Fibroblast of peridontal ligament (primary cell): ENCODE data around the gene PGS1.

Source experiments
- DNase-seq: peaks from one replicate; pipeline ENCODE4 v3.0.0-alpha.2; 2010; ENCODE audit errors: extremely low read depth

PGS1 gene

DNA sequence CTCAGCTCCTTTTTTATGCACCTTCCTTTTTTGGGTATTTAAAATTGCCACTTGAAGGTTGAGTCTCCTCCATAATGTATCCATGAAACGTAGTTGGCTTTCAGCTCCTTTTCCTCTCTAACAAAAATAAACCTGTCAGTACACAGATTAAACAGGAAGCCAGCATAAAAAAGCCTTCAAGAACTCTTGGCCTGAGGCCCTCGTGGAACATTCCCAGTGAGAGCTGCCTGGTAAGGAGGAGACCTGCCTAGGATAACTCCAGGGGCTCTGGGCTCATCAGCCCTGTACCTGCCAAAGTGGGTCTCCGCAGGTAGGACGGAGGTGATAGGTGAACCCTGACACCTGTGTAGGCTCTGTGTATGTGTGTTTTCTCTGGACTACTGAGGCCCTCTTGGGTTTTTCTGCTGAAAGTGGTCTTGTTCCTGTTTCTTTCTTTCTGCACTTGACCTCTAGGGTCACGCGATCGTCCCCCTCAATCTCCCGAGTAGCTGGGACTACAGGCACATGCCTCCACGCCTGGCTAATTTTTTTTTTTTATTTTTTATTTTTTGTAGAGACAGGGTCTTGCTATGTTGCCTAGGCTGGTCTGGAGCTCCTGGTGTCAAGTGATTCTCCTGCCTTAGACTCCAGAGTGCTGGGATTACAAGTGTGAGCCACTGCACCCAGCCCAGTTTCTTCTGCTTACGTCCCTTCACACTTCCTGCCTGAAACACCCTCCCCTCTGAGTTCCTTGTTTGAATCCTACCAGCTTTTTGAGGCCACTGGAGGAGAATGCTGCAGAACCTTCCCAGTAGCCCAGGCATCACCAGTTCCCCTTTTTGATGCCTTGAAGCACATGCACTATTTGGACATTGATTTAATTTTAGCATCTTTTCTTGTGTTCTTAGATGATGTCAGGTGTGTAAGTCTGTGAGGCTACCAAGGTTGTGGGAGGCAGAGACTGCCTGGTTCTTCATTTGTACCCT is 9.8 kb downstream of the PGS1 start:
- DNase-seq, result peak; percentile 49

DNA sequence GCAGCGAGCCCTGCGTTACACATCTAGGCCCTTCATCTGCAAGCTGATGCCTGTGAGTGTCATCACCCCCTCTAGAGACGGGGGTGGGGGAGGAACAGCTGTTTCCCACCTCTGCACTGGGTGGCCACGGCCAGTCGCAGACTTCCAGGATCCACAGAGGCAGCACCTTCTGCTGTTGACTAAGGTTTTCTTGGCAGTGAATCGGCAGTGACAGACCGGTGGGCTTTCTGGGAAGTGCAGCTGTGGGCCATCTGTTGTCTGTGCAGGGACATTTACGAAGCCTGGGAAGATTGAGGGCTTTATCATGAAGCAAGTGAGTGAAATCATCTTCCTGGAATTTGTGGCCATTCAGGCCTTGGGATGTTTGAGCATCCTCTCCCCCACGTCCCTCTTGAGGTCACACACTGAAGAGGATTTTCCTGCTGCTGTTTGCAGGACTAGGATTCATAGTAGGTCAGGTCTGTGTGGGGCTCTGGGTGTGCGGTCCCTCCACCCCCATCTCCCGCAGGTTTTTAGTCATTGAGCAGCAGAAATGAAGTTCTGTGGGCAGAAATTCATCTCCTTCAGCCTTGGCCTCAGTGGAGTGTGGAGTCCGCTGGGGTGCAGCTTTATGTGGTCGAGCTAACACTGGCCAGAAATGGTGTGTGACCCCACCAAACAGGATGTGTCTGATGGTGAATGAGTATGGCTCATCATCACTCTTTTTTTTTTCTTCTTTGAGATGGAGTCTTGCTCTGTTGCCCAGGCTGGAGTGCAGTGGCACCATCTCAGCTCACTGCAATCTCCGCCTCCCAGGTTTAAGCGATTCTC is 12.0 kb downstream of the PGS1 start:
- DNase-seq, result peak; percentile 93

DNA sequence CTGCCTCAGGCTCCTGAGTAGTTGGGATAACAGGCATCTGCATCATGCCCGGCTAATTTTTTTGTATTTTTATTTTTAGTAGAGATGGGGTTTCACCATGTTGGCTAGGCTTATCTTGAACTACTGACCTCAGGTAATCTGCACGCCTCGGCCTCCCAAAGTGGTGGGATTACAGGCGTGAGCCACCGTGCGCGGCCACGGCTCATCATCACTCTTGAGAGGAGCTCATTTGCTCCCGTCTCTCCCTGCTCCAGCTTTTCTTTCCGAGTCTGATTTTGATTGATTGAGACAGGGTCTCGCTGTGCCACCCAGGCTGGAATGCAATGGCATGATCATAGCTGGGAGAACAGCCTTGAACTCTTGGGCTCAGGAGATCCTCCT is 12.6 kb downstream of the PGS1 start:
- DNase-seq, result no peak

DNA sequence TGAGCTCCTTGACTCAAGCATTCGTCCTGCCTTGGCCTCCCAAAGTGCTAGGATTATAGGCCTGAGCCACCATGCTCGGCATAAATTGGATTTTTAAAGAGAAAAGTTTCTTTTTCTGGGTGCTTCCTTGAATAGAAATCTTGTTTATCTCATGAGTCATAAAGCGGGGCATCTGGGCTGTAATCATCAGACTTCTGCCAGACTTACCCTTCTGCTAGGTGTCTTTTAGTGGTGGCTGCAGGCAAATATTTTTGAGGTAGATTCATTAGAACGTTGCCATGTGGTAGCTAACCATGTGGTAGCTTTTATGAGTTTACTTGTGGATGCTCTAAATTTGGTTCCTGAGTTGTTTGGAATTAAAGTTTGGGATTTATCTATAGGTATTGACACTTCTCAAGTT is 13.4 kb downstream of the PGS1 start:
- peak; percentile 44 for DNase-seq

DNA sequence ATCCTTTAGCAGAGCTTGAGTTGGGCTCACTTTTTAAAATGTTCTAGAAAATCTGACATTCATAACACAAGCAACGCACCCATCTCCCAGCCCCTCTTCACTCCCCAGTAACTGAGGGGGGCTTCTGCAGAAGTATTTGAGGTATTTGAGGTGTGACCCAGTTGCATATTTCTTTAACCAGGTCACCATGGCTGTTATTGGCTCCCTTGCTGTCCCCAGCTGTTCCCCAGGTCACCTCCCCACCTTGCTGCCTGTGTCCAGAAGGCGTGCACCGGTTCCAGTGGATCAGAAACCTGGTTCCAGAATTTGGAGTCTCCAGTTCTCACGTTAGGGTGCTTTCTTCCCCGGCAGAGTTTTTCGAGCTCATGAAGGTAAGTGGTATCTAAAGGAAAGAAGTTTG is 13.8 kb downstream of the PGS1 start:
- no peak for DNase-seq

DNA sequence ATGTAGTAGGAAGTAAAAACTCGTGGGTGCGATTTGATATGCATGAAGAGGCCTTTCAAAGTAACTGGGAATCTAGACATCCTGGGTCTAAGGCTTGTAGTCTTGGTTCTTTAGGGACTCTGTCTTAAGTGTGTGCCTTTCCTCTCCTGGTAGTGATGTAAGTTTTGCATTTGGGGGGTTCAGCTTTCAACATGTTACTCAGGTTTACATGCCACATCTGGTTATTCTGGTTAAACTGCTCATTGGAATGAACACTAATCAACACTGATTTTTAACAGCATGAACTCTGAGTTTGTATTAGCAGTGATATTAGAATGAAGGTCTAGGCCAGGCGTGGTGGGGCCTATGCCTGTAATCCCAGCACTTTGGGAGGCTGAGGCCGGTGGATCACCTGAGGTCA is 15.1 kb downstream of the PGS1 start:
- DNase-seq, result no peak

DNA sequence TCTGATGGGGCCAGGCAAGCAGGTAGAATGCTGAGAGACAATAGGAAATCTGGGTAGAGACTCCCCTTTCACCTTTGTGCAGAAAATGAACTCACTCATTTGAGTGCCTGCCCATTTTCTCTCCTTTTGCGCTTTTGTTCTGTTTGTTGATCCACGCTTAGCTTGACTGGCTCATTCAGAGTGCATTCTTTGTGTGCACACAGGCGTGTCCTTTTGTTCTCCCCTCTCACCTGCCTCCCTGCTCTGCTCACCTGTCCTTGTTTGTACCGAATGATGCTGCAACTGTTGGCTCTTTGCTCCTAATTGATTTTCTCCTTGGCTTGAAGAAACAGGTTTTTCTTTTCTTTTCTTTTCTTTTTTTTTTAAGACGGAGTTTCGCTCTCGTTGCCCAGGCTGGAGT is 15.8 kb downstream of the PGS1 start:
- no peak for DNase-seq

DNA sequence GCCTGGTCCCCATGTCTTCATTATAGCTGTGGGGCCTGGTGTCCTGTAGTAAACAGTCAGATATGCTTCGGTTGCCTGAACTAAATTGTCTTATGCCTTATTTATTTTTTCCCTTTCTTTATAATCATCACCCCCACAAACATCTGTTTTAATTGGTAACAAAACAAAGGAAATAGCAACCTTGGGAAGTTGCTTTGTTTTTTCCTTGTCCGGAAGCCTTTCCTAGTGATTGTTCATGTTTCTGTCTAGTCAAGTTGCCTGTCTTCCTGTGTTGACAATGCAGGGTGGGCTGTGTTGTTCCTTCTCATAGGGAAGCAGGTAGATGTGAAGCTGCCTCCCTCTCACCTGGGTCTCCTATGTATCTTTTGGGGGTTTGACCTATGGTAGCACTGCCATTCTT is 16.7 kb downstream of the PGS1 start:
- DNase-seq, result no peak

DNA sequence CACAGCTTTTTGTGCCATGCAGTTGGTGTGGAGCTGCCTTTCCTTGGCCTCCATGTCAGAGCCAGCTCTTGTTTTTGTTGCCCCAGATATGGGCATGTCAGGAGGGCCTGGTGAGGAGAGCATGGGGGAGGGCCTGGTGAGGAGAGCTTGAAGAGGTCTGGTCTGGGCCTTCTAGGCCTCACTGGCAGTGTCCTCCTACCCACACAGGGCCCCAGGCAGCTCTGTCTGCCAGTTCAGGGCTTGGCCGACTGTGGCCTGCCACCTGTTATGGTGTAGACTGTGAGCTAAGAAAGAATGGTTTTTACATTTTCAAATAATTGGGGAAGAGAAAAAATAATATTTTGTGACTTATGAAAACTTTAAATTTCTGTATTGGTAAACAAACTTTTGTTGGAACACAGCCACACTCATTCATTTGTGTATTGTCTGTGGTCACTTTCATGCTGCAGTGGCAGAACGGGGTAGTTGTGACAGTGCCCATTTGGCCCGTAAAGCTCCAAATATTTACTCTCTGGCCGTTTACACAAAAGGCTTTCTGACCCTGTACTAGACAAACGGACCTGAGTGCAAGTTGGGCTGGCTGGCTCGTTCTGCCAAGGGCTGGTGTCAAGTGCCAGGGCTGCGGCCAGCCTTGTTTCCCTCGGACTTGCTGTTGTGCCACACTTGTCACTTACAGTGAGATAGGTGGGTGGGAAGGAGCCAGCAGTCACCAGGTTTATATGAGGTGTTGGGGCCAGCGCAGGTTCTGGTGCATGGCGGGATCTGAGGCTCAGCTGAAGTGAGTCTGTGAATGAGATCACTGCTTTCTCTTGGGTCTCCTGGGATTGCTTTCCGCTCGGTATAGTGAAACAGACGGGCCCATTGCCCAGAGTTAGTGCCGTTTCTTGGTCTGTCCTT is 18.2 kb downstream of the PGS1 start:
- peak; percentile 36 for DNase-seq

DNA sequence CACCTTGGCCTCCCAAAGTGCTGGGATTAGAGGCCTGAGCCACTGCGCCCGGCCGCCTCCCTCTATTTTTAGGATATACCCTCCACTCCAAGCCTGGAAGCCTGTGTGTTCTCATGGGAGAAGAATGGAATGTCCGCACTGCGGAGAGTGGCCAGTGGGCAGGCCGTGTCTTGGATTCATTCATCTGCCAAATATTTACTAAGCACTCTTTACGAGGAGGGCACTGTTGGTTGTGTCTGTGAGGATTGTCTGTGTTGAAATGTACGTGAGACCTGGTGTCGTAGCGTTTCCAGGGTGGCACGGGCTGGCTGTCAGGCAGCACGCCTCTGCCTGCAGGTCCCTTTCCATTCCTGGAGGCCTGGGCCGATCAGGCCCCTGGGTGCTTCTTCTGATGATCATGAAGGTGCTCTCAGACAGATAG is 19.2 kb downstream of the PGS1 start:
- peak; percentile 81 for DNase-seq

DNA sequence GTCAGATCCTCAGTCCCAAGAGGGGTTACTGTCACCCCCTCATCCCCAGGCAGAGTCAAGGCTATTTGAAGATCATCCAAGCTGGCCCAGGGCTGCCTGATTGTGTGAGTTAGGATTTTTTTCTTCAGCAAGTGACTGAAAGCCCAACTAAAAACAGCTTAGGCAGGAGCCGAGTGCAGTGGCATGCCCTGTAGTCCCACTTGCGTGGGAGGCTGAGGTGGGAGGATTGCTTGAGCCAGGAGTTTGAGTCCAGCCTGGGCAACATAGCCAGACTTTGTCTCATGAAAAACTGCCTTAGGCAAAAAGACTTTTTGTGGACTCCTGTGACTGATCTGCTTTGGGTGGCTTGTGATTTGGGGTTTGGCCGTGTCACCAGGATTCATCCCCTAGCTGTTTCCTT is 19.9 kb downstream of the PGS1 start:
- no peak for DNase-seq

DNA sequence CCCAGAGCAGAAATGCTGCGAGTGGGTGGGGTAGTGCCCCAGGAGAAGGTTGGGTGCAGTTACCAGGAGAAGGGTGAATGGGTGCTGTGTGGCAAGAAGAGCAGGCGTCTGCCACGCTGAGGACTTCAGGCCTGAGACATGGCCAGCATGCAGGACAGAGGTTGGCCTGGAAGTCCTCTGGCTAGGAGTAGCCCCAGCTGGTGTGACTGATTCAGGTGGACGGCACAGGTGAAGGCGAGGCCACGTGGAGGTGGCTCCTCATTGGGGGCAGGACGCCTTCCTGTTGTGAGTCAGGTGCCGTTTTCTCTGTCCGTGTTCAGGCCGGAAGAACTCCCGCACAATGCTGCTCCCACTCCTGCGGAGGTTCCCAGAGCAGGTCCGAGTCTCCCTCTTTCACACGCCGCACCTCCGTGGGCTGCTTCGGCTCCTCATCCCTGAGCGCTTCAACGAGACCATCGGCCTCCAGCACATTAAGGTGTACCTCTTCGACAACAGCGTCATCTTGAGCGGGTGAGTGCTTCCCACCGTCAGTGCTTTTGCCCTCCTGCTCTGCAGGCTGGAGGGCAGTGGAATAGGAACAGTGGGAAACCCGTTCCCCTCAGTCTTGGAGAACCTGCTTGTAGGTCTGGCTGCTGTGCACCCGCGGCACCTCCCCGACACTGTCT is 20.7 kb downstream of the PGS1 start:
- DNase-seq, result no peak

DNA sequence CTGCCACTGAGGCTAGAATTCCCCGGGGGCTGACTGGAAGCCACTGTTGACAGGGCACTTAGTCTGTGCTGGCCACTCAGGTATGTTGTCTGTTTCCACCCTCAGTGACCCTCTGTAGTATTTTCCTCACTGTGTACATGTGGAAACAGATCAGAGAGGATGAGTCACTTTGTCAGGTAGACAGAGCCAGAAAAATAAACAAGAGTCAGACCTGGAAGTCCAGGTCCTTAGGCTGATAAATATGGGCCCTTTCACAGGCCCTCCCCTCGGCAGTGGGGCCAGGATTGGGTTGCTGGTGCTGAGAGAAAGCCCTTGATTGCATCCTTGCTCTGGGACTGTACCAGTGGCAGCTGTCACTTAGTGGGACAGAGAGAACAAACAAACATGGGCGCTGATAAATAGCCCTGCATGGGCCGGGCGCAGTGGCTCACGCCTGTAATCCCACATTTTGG is 21.3 kb downstream of the PGS1 start:
- no peak for DNase-seq

DNA sequence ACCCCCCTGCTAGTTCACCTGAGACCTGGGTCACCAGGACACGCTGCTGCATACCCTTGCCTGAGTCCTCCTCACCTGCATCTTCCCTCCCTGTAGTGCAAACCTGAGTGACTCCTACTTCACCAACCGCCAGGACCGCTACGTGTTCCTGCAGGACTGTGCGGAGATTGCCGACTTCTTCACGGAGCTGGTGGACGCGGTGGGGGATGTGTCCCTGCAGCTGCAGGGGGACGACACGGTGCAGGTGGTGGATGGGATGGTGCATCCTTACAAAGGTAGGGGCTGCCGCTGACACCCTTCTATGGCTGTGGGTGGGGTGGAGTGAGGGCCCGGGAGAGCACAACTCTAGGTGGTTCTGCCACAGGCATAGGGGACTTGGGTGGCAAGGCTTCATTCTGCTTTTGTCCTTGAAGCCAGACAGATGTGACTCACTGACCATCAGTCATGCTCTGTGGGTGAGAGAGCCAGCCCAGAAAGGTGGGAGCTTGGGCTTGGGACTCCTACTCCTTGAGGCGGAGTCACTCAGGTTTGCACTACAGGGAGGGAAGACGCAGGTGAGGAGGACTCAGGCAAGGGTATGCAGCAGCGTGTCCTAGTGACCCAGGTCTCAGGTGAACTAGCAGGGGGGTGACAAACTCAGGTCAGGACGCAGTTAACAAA is 22.3 kb downstream of the PGS1 start:
- no peak for DNase-seq

DNA sequence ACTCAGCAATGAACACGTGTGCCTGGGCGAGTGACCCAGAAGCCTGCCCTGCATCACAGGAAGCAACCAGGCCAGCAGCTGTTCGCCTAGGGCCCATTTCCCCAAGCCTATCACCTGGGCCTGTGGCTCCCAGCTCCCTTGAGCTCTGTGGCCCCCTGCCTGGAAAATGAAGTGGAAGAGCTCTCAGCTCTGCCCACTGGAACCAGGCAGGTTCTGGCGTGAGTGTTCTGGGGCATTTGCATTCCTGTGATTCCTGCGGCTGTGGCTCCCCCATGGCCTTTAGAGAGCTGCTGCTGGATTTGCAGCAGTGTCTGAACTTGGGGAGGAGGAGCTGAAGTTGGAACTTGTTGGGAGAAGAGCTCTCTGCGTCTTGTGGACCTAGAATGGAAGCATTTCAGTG is 22.8 kb downstream of the PGS1 start:
- DNase-seq, result peak; percentile 47

DNA sequence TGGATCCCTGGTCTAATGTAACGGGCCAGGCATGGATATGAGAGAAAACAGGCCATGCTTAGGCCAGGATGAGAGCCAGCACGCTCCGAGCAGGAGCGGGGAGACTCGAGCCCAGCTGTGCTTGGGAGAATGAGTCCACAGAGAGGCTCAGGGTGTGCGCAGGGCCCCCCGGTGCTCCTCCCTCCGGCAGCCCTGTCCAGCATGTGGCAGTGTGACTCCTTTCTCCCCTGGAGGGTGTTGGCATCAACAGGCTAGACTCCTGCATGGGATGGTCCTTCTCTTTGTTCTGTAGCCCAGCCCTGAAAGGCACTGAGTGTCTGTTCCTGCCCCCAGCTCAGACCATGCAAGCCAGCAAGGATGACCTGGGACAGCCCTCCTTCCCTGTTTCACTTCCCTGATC is 23.4 kb downstream of the PGS1 start:
- DNase-seq, result no peak

DNA sequence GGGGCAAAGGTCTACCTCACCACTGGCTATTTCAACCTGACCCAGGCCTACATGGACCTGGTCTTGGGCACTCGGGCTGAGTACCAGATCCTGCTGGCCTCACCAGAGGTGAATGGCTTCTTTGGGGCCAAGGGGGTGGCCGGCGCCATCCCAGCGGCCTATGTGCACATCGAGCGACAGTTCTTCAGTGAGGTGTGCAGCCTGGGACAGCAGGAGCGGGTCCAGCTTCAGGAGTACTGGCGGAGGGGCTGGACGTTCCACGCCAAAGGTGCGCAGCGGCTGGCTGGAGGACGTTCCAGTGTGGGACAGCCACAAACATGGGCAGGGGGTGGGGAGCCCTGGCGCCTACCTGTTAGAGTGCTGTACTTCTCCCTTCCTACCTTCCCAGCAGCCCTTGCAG is 25.4 kb downstream of the PGS1 start:
- DNase-seq, result no peak

DNA sequence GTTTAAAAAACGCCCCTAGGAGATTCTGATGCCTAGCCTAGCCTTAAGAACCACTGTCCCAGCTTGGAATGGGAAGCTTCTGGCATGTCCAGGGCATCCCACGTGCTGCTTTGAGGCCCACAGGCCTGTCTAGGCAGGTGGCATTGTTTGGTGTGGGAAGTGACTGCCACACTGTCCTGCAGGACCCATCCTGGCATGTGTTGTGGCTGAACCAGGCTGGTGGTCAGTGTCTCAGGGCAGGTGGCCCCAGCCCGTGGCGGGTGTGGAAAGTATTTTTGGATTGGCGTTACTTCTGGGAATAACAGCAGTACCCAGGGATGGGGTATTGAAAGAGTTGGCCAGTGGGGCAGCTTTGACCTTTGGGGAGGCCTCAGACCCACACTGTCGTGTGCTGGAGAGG is 27.9 kb downstream of the PGS1 start:
- DNase-seq, result no peak

DNA sequence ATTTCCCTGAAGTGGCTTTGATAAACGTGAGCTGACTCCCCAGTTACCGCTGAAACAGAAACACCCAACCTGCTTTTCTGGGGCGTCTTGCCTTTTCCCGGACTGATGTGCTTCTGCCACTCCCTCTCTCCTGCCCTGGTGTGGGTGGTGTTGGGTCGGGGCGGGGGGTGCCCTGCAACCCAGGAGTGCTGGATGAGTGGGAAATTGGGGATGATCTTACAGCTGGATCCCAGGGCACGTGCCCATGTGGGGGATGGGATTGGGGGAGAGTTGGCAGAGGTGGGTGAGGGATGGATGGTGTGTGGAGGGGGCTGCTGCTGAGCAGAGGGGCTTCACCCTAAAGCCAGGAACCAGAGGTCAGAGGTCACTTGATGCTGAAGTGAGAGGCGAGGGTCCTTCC is 28.5 kb downstream of the PGS1 start:
- no peak for DNase-seq

DNA sequence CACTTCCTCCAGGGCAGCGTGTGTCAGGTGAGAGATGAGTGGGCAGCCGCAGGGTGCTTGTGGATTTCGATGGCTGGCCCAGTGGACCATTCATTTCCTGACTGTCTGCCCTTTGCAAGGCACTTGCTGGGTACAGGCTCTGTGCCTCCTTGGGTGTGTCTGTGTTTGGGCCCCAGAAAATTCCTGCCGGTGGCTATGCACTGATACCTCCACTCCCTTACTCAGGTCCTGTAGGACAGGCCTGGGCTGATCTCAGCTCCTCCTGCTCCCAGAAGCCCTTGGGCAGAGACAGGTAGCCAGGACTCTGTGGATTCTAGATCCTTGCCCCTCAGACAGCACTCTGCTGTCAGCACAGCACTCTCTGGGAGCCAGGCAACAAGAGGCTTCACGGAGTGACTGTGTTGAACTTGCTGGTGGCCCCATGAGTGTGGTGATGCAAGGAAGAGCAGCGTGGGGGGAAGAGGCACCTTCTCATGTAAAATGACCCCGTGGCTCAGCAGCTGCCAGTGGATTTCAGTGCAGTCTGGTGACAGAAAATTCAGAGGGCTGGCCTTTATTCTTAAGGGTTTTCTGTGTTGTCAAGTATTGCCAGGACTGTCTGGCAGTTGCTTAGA is 29.0 kb downstream of the PGS1 start:
- DNase-seq, result no peak
